ENCODE results near the gene CCDC186.

The CCDC186 gene

DNA sequence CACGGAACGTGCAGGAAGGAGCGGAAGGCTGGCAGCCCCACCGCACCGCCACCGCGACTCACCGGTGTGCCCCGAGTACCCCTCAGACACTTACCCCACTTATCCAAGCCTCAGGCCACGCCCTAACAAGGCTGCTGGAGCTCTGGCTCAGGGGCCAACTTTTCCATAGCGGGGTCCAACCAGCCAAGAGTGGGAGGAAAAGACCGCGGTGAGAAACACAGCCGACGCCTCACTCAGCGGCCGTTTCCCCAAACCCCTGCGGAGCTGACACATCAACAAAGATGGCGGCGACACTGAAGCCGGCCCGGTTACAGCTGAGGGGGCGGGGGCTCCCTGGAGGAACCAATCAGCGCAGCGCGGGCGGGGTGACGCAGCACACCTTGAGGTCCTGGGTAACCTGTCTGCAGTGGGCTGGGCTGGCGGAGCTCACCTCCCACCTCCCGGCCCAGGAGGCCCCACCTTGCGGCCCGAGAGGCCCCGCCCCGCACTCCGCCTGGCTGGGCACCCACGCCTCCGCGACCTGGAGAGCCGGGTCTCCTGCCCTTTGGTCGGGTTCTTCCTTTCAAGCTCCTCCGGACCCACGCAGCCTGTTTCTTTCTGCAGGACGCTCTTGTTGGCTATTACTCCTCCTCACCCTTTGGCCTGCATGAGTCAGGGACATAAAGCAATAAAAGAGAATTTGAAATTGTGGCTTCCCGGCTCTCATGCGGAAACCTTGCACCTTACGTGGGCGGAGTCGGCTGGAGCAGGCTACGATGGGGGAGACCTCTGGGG, at the start of gene CCDC186:
CCDC186 (minus strand) TSS at position 283 of the 774 bp plus-strand sequence. CDS start 10,935 bp downstream, outside the sequence.
- in situ Hi-C loops (cut with MboI; ENCODE audit: low sequenced_read_pairs), result no loop called here

- in situ Hi-C loops (cut with MboI; ENCODE audit: low sequenced_read_pairs), result no loop called here
Observed at GRCh38 chr10:114223066-114223465, 49.1 kb upstream of the CCDC186 start.

DNA sequence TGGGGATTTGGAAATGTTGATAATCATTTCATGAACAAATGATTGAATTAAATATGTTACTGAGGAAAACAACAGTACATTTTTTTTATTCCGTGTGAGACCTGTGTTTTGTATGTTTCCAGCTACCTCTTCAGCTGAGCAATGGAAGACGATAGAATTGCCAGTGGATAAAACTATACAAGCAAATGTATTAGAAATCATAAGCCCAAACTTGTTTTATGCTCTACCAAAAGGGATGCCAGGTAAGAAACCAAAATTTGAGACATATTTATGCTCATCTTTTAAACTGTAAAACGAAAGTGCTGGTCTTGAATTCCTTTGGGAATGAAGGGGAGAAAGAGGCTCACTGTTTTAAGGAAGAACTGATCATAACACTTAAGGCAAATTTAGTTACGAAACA, 47.2 kb upstream of the CCDC186 start:
- in situ Hi-C loops (cut with MboI; ENCODE audit: low sequenced_read_pairs), result no loop called here

DNA sequence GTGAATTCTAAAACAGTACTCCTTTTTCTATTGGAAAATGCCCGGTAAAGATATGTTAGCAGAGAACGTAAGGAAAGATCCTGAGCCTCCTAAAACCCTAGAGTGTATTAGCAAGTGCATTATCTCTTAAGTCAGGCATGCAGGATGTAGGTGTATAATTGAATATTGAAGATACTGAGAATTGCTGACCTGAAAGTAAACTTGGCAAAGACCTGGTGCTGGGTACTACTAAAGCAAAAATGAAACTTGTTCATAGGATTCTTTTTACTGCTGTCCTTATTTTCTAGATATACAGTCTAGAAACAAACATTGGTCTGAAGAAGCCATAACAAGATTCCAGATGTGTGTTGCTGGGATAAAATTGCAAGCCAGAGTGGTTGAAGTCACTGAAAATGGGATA, 46.3 kb upstream of the CCDC186 start:
- in situ Hi-C loops (cut with MboI; ENCODE audit: low sequenced_read_pairs), result no loop called here

DNA sequence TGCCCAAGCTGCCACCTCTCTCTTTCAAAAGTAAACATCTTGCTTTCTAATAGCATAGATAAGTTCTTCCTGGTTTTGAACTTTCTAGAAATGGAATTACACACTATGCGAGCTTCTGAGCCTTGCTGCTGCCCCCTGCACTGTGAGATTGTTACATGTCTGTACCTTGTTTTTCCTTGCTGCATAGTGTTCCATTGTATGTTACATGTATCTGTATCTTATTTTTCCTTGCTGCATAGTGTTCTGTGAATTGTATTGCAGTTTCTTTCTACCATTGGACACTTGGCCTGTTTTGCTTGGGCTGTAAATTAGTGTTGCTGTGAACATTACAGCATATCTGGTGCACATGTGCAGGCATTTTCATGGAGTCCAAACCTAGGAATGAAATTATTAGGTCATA, 41.0 kb upstream of the CCDC186 start:
- in situ Hi-C loops (cut with MboI; ENCODE audit: low sequenced_read_pairs), result no loop called here

- in situ Hi-C loops (cut with MboI; ENCODE audit: low sequenced_read_pairs), result no loop called here
Observed at GRCh38 chr10:114212153-114212552, 38.1 kb upstream of the CCDC186 start.

- in situ Hi-C loops (cut with MboI; ENCODE audit: low sequenced_read_pairs), result no loop called here
Observed at GRCh38 chr10:114208351-114208750, 34.3 kb upstream of the CCDC186 start.

- in situ Hi-C loops (cut with MboI; ENCODE audit: low sequenced_read_pairs), result no loop called here
Observed at GRCh38 chr10:114207349-114207748, 33.3 kb upstream of the CCDC186 start.

DNA sequence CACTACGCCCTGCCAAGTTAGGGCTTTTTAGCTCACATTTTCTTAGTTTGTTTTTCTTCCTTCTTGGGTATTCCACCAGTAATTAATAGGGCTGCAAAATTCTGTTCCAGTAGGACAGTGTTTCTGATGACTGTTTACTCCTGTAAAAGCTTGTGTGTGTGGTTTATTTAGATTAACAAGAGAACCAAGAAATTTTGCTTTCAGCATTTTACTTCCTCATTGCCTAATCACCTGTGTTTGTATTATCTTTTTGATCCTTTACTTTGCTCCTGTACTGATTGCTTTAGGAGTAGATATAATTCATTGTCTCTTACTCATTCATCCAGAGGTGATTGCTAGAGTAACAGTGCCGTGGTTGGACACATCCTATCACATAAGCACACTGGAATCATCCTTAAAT, 32.9 kb upstream of the CCDC186 start:
- in situ Hi-C loops (cut with MboI; ENCODE audit: low sequenced_read_pairs), result no loop called here

DNA sequence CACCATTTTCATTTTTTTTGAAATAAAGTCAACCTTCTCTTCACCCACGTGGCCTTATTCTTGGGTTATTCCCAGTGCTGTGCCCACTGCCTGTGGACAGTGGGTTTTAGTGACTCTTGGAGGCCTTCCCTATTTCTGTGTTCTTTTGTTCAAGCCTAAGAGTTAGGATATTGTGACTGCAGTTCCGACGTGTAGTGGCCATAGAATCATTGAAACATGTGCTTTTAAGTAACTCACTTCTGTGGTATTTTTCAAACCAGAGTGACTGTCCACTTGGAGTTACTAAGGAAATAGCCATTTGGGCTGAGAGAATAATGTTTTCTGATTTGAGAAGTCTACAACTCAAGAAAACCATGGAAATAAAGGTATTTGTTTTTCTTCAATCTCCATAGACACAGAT, 28.8 kb upstream of the CCDC186 start:
- in situ Hi-C loops (cut with MboI; ENCODE audit: low sequenced_read_pairs), result no loop called here

GRCh38 chr10:114199239-114199638, 25.2 kb upstream of the CCDC186 start:
- in situ Hi-C loops (cut with MboI; ENCODE audit: low sequenced_read_pairs), result no loop called here

DNA sequence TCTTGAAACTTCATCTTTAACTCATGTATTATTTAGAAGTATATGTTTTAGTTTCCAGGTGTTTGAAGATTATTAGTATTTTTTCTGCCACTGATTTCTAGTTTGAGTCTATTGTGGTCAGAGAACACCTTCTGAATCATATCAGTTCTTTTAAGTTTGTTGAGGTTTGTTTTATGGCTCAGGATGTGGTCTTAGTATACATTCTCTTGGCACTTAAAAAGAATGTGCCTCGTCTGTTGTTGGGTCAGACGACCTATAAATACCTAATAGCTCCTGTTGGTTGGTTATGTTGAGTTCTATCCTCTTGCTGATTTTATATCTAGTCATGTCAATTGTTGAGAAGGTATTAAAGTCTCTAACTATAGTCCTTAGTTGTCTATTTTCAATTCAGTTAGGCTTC, 21.1 kb upstream of the CCDC186 start:
- in situ Hi-C loops (cut with MboI; ENCODE audit: low sequenced_read_pairs), result no loop called here

- in situ Hi-C loops (cut with MboI; ENCODE audit: low sequenced_read_pairs), result no loop called here
Observed at GRCh38 chr10:114189700-114190099, 15.7 kb upstream of the CCDC186 start.

GRCh38 chr10:114188900-114189299, 14.9 kb upstream of the CCDC186 start:
- in situ Hi-C loops (cut with MboI; ENCODE audit: low sequenced_read_pairs), result no loop called here

DNA sequence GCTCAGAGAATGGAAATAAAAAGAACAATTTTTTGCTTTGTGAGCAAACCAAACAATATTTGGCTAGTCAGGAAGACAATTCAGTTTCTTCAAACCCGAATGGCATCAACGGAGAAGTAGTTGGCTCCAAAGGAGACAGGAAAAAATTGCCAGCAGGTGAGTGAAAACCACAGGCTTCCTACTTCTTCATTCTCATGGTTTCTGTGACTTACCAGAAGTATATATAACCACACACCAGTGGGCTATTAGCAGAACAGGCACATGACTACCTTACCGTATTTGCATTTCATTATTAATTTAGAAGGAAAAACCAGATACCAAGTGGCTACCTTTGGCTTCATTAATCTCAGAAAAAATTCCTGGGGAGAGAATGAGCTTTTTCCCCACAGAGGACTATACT, 14.0 kb upstream of the CCDC186 start:
- in situ Hi-C loops (cut with MboI; ENCODE audit: low sequenced_read_pairs), result no loop called here

DNA sequence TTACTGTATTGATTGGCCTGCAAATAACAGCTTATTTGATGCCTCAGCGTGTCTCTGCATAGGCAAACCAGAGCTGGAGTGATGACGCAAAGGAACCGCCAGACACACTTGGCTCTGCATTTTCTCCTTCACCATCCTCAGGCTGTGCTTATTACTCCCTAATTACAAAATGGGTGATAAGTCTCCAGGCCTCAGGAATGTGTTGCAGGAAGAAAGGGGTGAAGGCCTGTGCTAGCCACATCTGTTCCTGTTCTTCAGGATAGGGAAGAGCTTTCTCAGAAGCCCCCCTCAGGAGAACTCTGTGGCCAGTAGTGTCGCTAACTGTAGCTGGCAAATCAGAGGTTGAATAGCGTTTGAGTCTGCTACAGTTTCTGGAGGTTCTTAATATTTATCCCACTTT, 10.3 kb upstream of the CCDC186 start:
- in situ Hi-C loops (cut with MboI; ENCODE audit: low sequenced_read_pairs), result no loop called here

- in situ Hi-C loops (cut with MboI; ENCODE audit: low sequenced_read_pairs), result no loop called here
Observed at GRCh38 chr10:114183563-114183962, 9.6 kb upstream of the CCDC186 start.

- in situ Hi-C loops (cut with MboI; ENCODE audit: low sequenced_read_pairs), result no loop called here
Observed at GRCh38 chr10:114181971-114182370, 8.0 kb upstream of the CCDC186 start.

DNA sequence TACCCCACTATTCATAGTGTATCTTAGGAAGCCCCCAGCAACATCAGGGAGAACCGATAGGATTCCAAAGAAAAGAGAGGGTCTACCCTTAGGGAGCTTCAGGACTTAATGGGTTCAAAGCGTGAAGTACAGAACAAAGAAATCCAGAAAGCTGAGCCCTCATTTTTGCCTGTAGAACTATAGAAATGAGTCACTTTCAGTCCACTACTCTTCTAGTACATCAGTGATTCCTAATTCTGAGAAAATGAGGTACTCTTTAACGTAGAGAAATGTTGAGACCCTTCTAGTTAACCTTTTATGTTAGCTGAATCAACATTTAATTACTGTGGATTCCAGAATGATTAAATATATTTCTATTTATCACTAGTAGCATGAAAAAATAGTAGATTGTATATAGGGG, 6.9 kb upstream of the CCDC186 start:
- in situ Hi-C loops (cut with MboI; ENCODE audit: low sequenced_read_pairs), result no loop called here

DNA sequence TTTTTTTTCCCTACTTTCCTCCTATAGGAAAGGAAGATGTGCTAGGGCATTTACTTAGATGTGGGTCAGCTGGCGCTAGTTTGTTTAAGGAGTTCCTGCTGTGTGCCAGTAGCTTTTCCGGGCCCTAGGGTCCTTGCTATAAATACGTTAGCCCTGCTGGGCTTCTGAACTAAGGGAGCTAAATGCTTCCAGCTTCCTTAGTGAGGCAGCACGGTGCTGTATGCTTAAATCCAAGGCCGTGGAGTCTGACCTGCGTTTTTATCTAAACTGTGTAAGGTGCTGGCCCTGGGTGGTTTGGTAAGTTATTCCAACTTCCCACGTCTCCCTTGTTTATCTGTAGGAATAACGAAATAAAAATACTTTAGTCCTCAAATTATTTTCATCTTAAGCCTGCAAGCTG, 5.7 kb upstream of the CCDC186 start:
- in situ Hi-C loops (cut with MboI; ENCODE audit: low sequenced_read_pairs), result no loop called here

- in situ Hi-C loops (cut with MboI; ENCODE audit: low sequenced_read_pairs), result no loop called here
Observed at GRCh38 chr10:114179148-114179547, 5.1 kb upstream of the CCDC186 start, which contains the start of gene TDRD1. Gene TDRD1 (plus strand): TSS chr10:114179353. CDS start chr10:114187832, 8,479 bp downstream.

DNA sequence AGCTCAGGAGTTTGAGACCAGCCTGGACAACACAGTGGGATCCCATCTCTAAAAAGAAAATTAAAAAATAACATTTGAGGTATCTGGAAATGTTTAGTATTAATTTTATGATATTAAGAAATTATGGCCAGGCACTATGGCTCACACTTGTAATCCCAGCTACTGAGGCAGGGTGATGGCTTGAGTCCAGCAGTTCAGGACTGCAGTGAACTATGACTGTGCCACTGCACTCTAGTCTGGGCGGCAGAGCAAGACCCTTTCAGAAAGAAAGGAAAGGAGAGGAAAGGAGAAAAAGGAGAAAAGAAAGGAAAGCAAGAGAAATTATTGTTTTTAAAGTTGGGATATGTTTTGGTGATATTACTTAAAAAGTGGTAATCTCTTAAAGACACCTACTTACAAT, 2.5 kb upstream of the CCDC186 start:
- in situ Hi-C loops (cut with MboI; ENCODE audit: low sequenced_read_pairs), result no loop called here

DNA sequence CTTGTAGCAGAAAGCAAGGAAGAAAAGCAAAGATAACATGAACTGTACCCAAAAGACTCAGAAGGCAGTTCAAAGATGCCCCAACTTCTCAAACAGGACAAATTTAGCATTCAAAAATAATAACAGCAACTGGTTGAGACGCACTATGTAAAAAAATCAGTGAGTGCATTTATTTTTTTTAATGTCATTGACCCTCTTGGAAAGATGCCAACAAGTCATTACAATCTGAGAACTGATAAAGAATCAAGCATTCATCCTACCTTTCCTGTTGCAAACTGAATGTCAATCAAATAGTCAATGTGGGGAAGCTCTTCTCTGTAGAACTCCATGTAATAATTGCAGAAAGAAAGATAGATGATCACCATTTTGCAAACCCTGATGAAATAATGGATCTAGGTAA, 1.7 kb upstream of the CCDC186 start:
- in situ Hi-C loops (cut with MboI; ENCODE audit: low sequenced_read_pairs), result no loop called here

Measured in HL-60/S4 treated with phorbol 12-myristate 13-acetate at 8.2 ng/mL for 4 days and 3 days (cell line).